Endometrial microvascular endothelial cells (primary cell): ENCODE results near the gene UBE2C. TPM values are rescaled to one million over a fixed set of nuclear protein-coding genes. Genes with fewer than 3 reads are reported as not detected.
"Not testable (repeated sequence)": the region's sequence is repeated elsewhere in the genome, so short reads cannot be mapped to it uniquely, and the experiment has no call there.

Experiments used
- in situ Hi-C: cut with HindIII; loops from 2 replicates; pipeline ENCODE4 v1.10.0; 2017; ENCODE audit warnings: low sequenced_read_pairs, low pct_unique_long_range_greater_than_20kb; ENCODE audit errors: inconsistent ontology term
- total RNA-seq: library from RNA; depleted of rRNA; stranded (reverse); fragments of >200 nt; gene quantifications from one replicate; pipeline ENCODE4 v1.2.3, GENCODE V29; 2015; ENCODE audit errors: inconsistent ontology term

UBE2C gene
- total RNA-seq: 110 TPM

- in situ Hi-C loops: loop anchor here (25.0 kb wide), 1 partner anchor 125 kb away; the partner anchor contains the start of gene PCIF1
These were observed at the start of gene UBE2C for GRCh38 chr20:45812157-45813005. TSS of gene UBE2C (plus strand) at chr20:45812644. CDS start at chr20:45812696, 52 bp downstream.

- in situ Hi-C loops: not testable (repeated sequence)
These were observed 47.7 kb upstream of the UBE2C start for GRCh38 chr20:45764618-45765282.

GRCh38 chr20:45765307-45765875 lies 47.1 kb upstream of the UBE2C start:
- in situ Hi-C loops: no loop called here

GRCh38 chr20:45765980-45766379 lies 46.5 kb upstream of the UBE2C start:
- in situ Hi-C loops: no loop called here

- in situ Hi-C loops: no loop called here
These were observed 44.0 kb upstream of the UBE2C start for GRCh38 chr20:45768479-45768878.

GRCh38 chr20:45771182-45771759 lies 41.2 kb upstream of the UBE2C start:
- in situ Hi-C loops: loop anchor here (10.0 kb wide), 1 partner anchor 456 kb away; no protein-coding TSS in a partner anchor

- in situ Hi-C loops: loop anchor here (10.0 kb wide), 1 partner anchor 458 kb away; no protein-coding TSS in a partner anchor
These were observed 39.8 kb upstream of the UBE2C start for GRCh38 chr20:45772693-45773092.

GRCh38 chr20:45774945-45775344 lies 37.5 kb upstream of the UBE2C start:
- in situ Hi-C loops: loop anchor here (10.0 kb wide), 1 partner anchor 460 kb away; no protein-coding TSS in a partner anchor

GRCh38 chr20:45775411-45775810 lies 37.0 kb upstream of the UBE2C start:
- in situ Hi-C loops: loop anchor here (10.0 kb wide), 1 partner anchor 461 kb away; no protein-coding TSS in a partner anchor

- in situ Hi-C loops: loop anchor here (10.0 kb wide), 1 partner anchor 462 kb away; no protein-coding TSS in a partner anchor
These were observed 35.5 kb upstream of the UBE2C start for GRCh38 chr20:45776931-45777330.

GRCh38 chr20:45779011-45779915 lies 33.2 kb upstream of the UBE2C start:
- in situ Hi-C loops: loop anchor here (10.0 kb wide), 1 partner anchor 464 kb away; no protein-coding TSS in a partner anchor

GRCh38 chr20:45780159-45780558 lies 32.3 kb upstream of the UBE2C start:
- in situ Hi-C loops: no loop called here

GRCh38 chr20:45781391-45781931 lies 31.0 kb upstream of the UBE2C start:
- in situ Hi-C loops: no loop called here

- in situ Hi-C loops: no loop called here
These were observed 29.6 kb upstream of the UBE2C start for GRCh38 chr20:45782890-45783289.

- in situ Hi-C loops: no loop called here
These were observed 28.7 kb upstream of the UBE2C start for GRCh38 chr20:45783656-45784294.

GRCh38 chr20:45788351-45788750 lies 24.1 kb upstream of the UBE2C start:
- in situ Hi-C loops: no loop called here
